ENCODE measurements around the gene ECHDC3.

GRCh38 chr10:11712744-11713143 is 29.4 kb upstream of the ECHDC3 start:
- TF ChIP-seq CTCF (IDR thresholded peaks at IDR 0.05) (no peak), ZFX (IDR thresholded peaks at IDR 0.05; ENCODE audit: borderline replicate concordance) (no peak)
